Stimulated activated CD8-positive, alpha-beta memory T cell treated with anti-CD3 and anti-CD28 coated beads, Interleukin-4, amount 100 ng/mL, for 1 hour (primary cell): ENCODE results near the gene CYTH1.
"Not testable (repeated sequence)": the region's sequence is repeated elsewhere in the genome, so short reads cannot be mapped to it uniquely, and the experiment has no call there.

Source experiments
- DNase-seq, 2 donors: peaks; one replicate each; pipeline ENCODE4 v3.0.0-alpha.2; 2020; ENCODE audit warnings: low read depth in 2 of 2, low spot score in 1 of 2

The CYTH1 gene

GRCh38 chr17:78763561-78763960, 18.5 kb downstream of the CYTH1 start:
- no peak for DNase-seq

GRCh38 chr17:78761789-78762406, 20.2 kb downstream of the CYTH1 start:
- DNase-seq = no peak

- DNase-seq = no peak
Observed at GRCh38 chr17:78759969-78760352, 22.1 kb downstream of the CYTH1 start.

GRCh38 chr17:78759203-78759968, 22.7 kb downstream of the CYTH1 start:
- DNase-seq = peak in 1 of 2 donors; percentile 65

- DNase-seq = no peak
Observed at GRCh38 chr17:78753316-78754250, 28.5 kb downstream of the CYTH1 start.

- no peak for DNase-seq
Observed at GRCh38 chr17:78751447-78752161, 30.5 kb downstream of the CYTH1 start.

GRCh38 chr17:78751000-78751399, 31.1 kb downstream of the CYTH1 start:
- not testable (repeated sequence) for DNase-seq

- DNase-seq = peak; percentile 49 to 57
Observed at GRCh38 chr17:78748730-78749317, 33.2 kb downstream of the CYTH1 start.

- no peak for DNase-seq
Observed at GRCh38 chr17:78748048-78748729, 33.9 kb downstream of the CYTH1 start.

GRCh38 chr17:78747488-78747887, 34.6 kb downstream of the CYTH1 start:
- no peak for DNase-seq

- DNase-seq = no peak
Observed at GRCh38 chr17:78746949-78747269, 35.2 kb downstream of the CYTH1 start.

- DNase-seq = no peak
Observed at GRCh38 chr17:78746263-78746948, 35.7 kb downstream of the CYTH1 start.

- DNase-seq = no peak
Observed at GRCh38 chr17:78745407-78746088, 36.5 kb downstream of the CYTH1 start.

- DNase-seq = no peak
Observed at GRCh38 chr17:78742901-78743300, 39.2 kb downstream of the CYTH1 start.

GRCh38 chr17:78741644-78742284, 40.3 kb downstream of the CYTH1 start:
- DNase-seq = no peak

GRCh38 chr17:78739331-78739931, 42.6 kb downstream of the CYTH1 start:
- DNase-seq = no peak

- no peak for DNase-seq
Observed at GRCh38 chr17:78738698-78739097, 43.4 kb downstream of the CYTH1 start.

GRCh38 chr17:78738278-78738677, 43.8 kb downstream of the CYTH1 start:
- DNase-seq = no peak
